ENCODE data around the gene CD93. TPM values are rescaled to one million over a fixed set of nuclear protein-coding genes. Genes with fewer than 3 reads are reported as not detected.

Gene CD93
- total and polyA plus RNA-seq, 4 donors: 1.5 to 16.0 (median 11.9) TPM

DNA sequence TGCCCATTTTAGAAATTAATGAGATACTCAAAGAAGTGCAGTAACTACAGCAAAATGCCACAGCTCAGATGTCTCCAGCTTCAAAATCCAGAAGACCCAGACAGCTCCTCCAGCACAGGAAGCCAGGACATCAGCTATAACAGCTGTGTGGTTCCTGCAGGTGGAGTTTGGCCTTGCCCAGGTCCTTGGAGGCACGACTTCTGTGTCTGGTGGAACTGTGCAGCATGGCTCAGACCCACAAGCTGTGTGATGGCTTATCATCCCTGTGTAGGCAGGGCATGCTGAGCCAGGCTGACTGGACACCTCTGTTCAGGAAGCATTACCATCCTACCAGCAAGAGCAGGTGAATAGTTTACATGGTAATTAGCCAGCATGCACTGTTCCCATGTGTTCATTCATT is 26.5 kb upstream of the CD93 start (continued):
- TF ChIP-seq, protein P1, sequence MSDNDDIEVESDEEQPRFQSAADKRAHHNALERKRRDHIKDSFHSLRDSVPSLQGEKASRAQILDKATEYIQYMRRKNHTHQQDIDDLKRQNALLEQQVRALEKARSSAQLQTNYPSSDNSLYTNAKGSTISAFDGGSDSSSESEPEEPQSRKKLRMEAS (IDR thresholded peaks at IDR 0.05): no peak
- TF ChIP-seq RXRA (IDR thresholded peaks at IDR 0.05) (no peak), EGR1 (IDR thresholded peaks at IDR 0.05; ENCODE audit: low read depth in 2 of 2) (no peak)

DNA sequence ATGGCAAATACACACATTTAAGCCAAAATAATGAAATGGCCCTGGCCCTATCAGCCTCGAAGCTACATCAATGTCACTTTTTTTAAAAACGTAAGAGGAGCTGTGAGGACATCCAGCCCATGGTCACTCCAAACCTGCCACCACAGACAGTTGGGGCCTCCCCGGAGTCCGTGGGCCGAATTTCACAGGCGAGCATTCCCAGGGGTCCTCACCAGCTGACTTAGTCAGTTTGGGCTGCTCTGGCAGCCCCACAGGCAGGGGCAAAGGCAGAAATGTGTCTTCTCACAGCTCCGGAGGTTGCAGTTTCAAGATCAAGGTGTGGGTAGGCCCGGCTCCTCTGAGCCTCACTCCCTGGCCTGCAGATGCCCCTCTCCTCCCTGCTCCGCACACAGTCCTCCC is 25.8 kb upstream of the CD93 start:
- no peak for DNase-seq (ENCODE audit: low spot score)
- Histone ChIP-seq H3K9me3 (ENCODE audit: control insufficient read depth in 4 of 4, low read length in 3 of 4) (no peaks in the 10 kb centered on the region), H3K4me3 (ENCODE audit: low read depth in 1 of 3, low read length in 3 of 3) (no peak overlapping the region), H3K4me1 (ENCODE audit: control insufficient read depth in 4 of 4, insufficient read depth in 4 of 4, low read length in 3 of 4) (peaks cover 0 to 3% (median 0%) of the 10 kb centered on the region in 4 donors), H3K27ac (ENCODE audit: low read depth in 1 of 2, low read length in 2 of 2) (no peak overlapping the region), H3K27me3 (ENCODE audit: control insufficient read depth in 4 of 4, insufficient read depth in 4 of 4, low read length in 3 of 4) (peaks cover 0 to 4% (median 0%) of the 10 kb centered on the region in 4 donors), H3K9ac (ENCODE audit: low read depth in 1 of 2, low read length in 2 of 2) (no peak overlapping the region), H3K36me3 (ENCODE audit: control insufficient read depth in 4 of 4, insufficient read depth in 3 of 4, low read depth in 1 of 4, low read length in 3 of 4) (no peaks in the 10 kb centered on the region)
- 87% methylated on average over 9 of the region's 9 CpGs for WGBS
- TF ChIP-seq EGR1 (IDR thresholded peaks at IDR 0.05; ENCODE audit: low read depth in 2 of 2) (no peak), NR2F2 (IDR thresholded peaks at IDR 0.05) (no peak), FOXA1 (IDR thresholded peaks at IDR 0.05) (no peak), YY1 (IDR thresholded peaks at IDR 0.05) (no peak), GABPA (IDR thresholded peaks at IDR 0.05 in 1 of 2, conservative IDR thresholded peaks at IDR 0.05 in 1 of 2) (no peak), FOXA2 (IDR thresholded peaks at IDR 0.05) (no peak), HNF4G (IDR thresholded peaks at IDR 0.05) (no peak), TAF1 (conservative IDR thresholded peaks at IDR 0.05) (no peak), JUND (IDR thresholded peaks at IDR 0.05) (no peak), RAD21 (IDR thresholded peaks at IDR 0.05) (no peak), SP1 (IDR thresholded peaks at IDR 0.05) (no peak), RXRA (IDR thresholded peaks at IDR 0.05) (no peak), HNF4A (conservative IDR thresholded peaks at IDR 0.05) (no peak)
- TF ChIP-seq, protein P2, sequence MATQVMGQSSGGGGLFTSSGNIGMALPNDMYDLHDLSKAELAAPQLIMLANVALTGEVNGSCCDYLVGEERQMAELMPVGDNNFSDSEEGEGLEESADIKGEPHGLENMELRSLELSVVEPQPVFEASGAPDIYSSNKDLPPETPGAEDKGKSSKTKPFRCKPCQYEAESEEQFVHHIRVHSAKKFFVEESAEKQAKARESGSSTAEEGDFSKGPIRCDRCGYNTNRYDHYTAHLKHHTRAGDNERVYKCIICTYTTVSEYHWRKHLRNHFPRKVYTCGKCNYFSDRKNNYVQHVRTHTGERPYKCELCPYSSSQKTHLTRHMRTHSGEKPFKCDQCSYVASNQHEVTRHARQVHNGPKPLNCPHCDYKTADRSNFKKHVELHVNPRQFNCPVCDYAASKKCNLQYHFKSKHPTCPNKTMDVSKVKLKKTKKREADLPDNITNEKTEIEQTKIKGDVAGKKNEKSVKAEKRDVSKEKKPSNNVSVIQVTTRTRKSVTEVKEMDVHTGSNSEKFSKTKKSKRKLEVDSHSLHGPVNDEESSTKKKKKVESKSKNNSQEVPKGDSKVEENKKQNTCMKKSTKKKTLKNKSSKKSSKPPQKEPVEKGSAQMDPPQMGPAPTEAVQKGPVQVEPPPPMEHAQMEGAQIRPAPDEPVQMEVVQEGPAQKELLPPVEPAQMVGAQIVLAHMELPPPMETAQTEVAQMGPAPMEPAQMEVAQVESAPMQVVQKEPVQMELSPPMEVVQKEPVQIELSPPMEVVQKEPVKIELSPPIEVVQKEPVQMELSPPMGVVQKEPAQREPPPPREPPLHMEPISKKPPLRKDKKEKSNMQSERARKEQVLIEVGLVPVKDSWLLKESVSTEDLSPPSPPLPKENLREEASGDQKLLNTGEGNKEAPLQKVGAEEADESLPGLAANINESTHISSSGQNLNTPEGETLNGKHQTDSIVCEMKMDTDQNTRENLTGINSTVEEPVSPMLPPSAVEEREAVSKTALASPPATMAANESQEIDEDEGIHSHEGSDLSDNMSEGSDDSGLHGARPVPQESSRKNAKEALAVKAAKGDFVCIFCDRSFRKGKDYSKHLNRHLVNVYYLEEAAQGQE (IDR thresholded peaks at IDR 0.05): no peak
- TF ChIP-seq, protein P1 (IDR thresholded peaks at IDR 0.05): no peak
- TF ChIP-seq, protein P3, sequence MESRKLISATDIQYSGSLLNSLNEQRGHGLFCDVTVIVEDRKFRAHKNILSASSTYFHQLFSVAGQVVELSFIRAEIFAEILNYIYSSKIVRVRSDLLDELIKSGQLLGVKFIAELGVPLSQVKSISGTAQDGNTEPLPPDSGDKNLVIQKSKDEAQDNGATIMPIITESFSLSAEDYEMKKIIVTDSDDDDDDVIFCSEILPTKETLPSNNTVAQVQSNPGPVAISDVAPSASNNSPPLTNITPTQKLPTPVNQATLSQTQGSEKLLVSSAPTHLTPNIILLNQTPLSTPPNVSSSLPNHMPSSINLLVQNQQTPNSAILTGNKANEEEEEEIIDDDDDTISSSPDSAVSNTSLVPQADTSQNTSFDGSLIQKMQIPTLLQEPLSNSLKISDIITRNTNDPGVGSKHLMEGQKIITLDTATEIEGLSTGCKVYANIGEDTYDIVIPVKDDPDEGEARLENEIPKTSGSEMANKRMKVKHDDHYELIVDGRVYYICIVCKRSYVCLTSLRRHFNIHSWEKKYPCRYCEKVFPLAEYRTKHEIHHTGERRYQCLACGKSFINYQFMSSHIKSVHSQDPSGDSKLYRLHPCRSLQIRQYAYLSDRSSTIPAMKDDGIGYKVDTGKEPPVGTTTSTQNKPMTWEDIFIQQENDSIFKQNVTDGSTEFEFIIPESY (IDR thresholded peaks at IDR 0.05): no peak
- TF ChIP-seq, protein P4, sequence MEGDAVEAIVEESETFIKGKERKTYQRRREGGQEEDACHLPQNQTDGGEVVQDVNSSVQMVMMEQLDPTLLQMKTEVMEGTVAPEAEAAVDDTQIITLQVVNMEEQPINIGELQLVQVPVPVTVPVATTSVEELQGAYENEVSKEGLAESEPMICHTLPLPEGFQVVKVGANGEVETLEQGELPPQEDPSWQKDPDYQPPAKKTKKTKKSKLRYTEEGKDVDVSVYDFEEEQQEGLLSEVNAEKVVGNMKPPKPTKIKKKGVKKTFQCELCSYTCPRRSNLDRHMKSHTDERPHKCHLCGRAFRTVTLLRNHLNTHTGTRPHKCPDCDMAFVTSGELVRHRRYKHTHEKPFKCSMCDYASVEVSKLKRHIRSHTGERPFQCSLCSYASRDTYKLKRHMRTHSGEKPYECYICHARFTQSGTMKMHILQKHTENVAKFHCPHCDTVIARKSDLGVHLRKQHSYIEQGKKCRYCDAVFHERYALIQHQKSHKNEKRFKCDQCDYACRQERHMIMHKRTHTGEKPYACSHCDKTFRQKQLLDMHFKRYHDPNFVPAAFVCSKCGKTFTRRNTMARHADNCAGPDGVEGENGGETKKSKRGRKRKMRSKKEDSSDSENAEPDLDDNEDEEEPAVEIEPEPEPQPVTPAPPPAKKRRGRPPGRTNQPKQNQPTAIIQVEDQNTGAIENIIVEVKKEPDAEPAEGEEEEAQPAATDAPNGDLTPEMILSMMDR (IDR thresholded peaks at IDR 0.05; ENCODE audit: low read depth, low read length, missing input control): no peak
- TF ChIP-seq, protein P5, sequence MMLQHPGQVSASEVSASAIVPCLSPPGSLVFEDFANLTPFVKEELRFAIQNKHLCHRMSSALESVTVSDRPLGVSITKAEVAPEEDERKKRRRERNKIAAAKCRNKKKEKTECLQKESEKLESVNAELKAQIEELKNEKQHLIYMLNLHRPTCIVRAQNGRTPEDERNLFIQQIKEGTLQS (IDR thresholded peaks at IDR 0.05): no peak
